ENCODE data around the gene PDS5A. TPM values are rescaled to one million over a fixed set of nuclear protein-coding genes. Genes with fewer than 3 reads are reported as not detected.

The PDS5A gene
- total RNA-seq, 1 experiment from 2014 or later, result 98.3 TPM

GRCh38 chr4:39834269-39834668, 143.4 kb downstream of the PDS5A start:
- Histone ChIP-seq H3K9me3 (ENCODE audit: control insufficient read depth in 1 of 2, insufficient read depth in 1 of 2, low read depth in 1 of 2, low read length in 2 of 2) (no peaks in the 10 kb centered on the region), H3K4me1 (ENCODE audit: control insufficient read depth in 1 of 2, insufficient read depth in 2 of 2, low read length in 2 of 2) (no peaks in the 10 kb centered on the region), H3K27ac (ENCODE audit: low read depth, low read length) (no peak overlapping the region), H3K9me2 (ENCODE audit: insufficient read depth) (no peaks in the 10 kb centered on the region), H3K27me3 (ENCODE audit: insufficient read depth, low read length) (no peaks in the 10 kb centered on the region), H3K79me2 (ENCODE audit: insufficient read depth, low read length) (0 out of 2 replicates have a peak, but pooled peaks cover 6% of the 10 kb centered on the region), H4K20me1 (ENCODE audit: insufficient read depth) (no peaks in the 10 kb centered on the region), H3K9ac (ENCODE audit: low read length) (no peak overlapping the region), H3K36me3 (ENCODE audit: control insufficient read depth in 1 of 2, insufficient read depth in 2 of 2, low read length in 2 of 2) (peaks cover 27 to 41% of the 10 kb centered on the region in 2 experiments), H3K4me3 (replicated peaks in 1 of 2; ENCODE audit: low read depth in 1 of 2, low read length in 2 of 2) (no peak overlapping the region), H2AFZ (ENCODE audit: low read depth, low read length, poor library complexity, severe bottlenecking) (no peak overlapping the region), H3K4me2 (ENCODE audit: low read length) (no peak overlapping the region)
- ATAC-seq (no peak), DNase-seq (ENCODE audit: low read depth, low spot score) (no peak)
- intact Hi-C loops (cut with micrococcal nuclease), result no loop called here
- BruUV-seq (replicated peaks), result no TSS peak
- POLR2A ChIA-PET, result no interaction called here
- RAD21 ChIA-PET (ENCODE audit: low non-redundant PET in 1 of 2, low total read pairs in 2 of 2, uncharacterized antibody in 2 of 2, unreplicated experiment in 2 of 2), result no interaction called here
- CTCF ChIA-PET, result no interaction called here
- TF ChIP-seq EZH2 (IDR thresholded peaks at IDR 0.05) (no peak), SRF (IDR thresholded peaks at IDR 0.05; ENCODE audit: low read depth) (no peak), EZH2phosphoT487 (IDR thresholded peaks at IDR 0.05; ENCODE audit: borderline replicate concordance) (no peak), RAD21 (IDR thresholded peaks at IDR 0.05; ENCODE audit: low read depth) (no peak), YY1 (IDR thresholded peaks at IDR 0.05; ENCODE audit: extremely low read depth, insufficient replicate concordance, low read depth, low read length) (no peak), CTCF (IDR thresholded peaks at IDR 0.05 in 2 of 3, conservative IDR thresholded peaks at IDR 0.05 in 1 of 3; ENCODE audit: borderline replicate concordance in 1 of 3, insufficient read depth in 1 of 3, low read depth in 2 of 3, low read length in 2 of 3) (no peak), CBX3 (IDR thresholded peaks at IDR 0.05; ENCODE audit: low read depth) (no peak), JUND (IDR thresholded peaks at IDR 0.05) (no peak), MAX (IDR thresholded peaks at IDR 0.05) (no peak), ZNF274 (IDR thresholded peaks at IDR 0.05; ENCODE audit: low read depth, low read length) (no peak), ELF1 (IDR thresholded peaks at IDR 0.05; ENCODE audit: borderline replicate concordance, low read depth) (no peak), POLR2A (IDR thresholded peaks at IDR 0.05; ENCODE audit: borderline replicate concordance, extremely low read depth, insufficient read depth, insufficient read length) (no peak), CEBPB (IDR thresholded peaks at IDR 0.05; ENCODE audit: low read depth) (no peak), FOSL1 (IDR thresholded peaks at IDR 0.05; ENCODE audit: low read depth) (no peak), POLR2AphosphoS5 (IDR thresholded peaks at IDR 0.05; ENCODE audit: low read depth, low read length) (no peak), SIN3A (IDR thresholded peaks at IDR 0.05; ENCODE audit: low read depth) (no peak)

Data from HCT116 (cell line).